BJ (cell line): ENCODE results near the gene UNC45A. TPM values are rescaled to one million over a fixed set of nuclear protein-coding genes. Genes with fewer than 3 reads are reported as not detected.

ENCODE experiments used
- CTCF ChIA-PET: fragments of 350-600 bp; formaldehyde crosslinking; extraction: SDS; loops from one replicate; lab custom pipeline; 2021; ENCODE audit warnings: antibody characterized with exemption, inconsistent platforms; lab: Yijun Ruan, JAX
- POLR2A ChIA-PET: fragments of 300-600 bp; sonication (Branson Sonifier 250); formaldehyde crosslinking; extraction: SDS; loops from one replicate; lab custom pipeline; 2021; ENCODE audit warnings: antibody characterized with exemption; lab: Charles Lee
- DNase-seq: peaks from one replicate; pipeline ENCODE4 v3.0.0-alpha.2; 2011; ENCODE audit warnings: low read depth
- H3K27me3 ChIP-seq: 2 replicates; pipeline ENCODE4 v1.6.0; 2011; ENCODE audit warnings: low read length; ENCODE audit not compliant: control insufficient read depth, insufficient read depth
- H3K36me3 ChIP-seq: 2 replicates; pipeline ENCODE4 v1.5.1; 2011; ENCODE audit warnings: low read length; ENCODE audit not compliant: control insufficient read depth, insufficient read depth
- H3K4me3 ChIP-seq: 2 replicates; pipeline ENCODE4 v1.5.1; 2011; ENCODE audit warnings: low read depth, mild to moderate bottlenecking, control low read depth, low read length
- polyA plus RNA-seq: library from polyadenylated mRNA; depleted of rRNA; stranded (reverse); fragments of >200 nt; gene quantifications from 2 replicates; pipeline ENCODE4 v1.2.3, GENCODE V29; 2011
- TF ChIP-seq, protein P1 (sequence below): IDR thresholded peaks from 2 replicates; pipeline ENCODE4 v1.5.1; 2011; ENCODE audit warnings: low read depth, mild to moderate bottlenecking, control low read depth, inconsistent platforms, low read length, moderate library complexity; ENCODE audit not compliant: insufficient read depth

UNC45A gene
- polyA plus RNA-seq, 1 experiment = 93.8 TPM

DNA sequence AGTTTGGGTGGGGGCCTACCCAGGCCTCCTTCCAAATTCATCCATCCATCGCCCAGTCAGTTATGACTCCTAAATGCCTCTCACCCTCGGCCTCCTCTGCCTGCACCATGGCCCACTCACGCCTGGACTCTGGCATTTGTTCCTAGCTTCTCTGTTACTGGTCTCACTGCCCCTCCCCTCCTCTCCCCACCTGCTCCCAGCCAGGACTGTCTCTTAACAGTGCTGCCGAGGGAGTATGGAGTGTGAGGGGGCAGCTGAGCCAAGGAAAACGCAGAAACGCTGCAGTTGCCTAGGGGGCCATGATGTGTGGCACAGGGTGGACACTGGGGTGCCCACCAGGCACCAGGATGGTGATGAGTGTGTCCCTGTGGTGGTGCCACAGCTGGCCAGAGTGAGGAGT, 22.7 kb downstream of the UNC45A start:
- POLR2A ChIA-PET = no interaction called here
- no peak overlapping the region; the same call in 1 of the 2 replicates for H3K4me3 ChIP-seq
- TF ChIP-seq, protein P1, sequence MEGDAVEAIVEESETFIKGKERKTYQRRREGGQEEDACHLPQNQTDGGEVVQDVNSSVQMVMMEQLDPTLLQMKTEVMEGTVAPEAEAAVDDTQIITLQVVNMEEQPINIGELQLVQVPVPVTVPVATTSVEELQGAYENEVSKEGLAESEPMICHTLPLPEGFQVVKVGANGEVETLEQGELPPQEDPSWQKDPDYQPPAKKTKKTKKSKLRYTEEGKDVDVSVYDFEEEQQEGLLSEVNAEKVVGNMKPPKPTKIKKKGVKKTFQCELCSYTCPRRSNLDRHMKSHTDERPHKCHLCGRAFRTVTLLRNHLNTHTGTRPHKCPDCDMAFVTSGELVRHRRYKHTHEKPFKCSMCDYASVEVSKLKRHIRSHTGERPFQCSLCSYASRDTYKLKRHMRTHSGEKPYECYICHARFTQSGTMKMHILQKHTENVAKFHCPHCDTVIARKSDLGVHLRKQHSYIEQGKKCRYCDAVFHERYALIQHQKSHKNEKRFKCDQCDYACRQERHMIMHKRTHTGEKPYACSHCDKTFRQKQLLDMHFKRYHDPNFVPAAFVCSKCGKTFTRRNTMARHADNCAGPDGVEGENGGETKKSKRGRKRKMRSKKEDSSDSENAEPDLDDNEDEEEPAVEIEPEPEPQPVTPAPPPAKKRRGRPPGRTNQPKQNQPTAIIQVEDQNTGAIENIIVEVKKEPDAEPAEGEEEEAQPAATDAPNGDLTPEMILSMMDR = no peak
- CTCF ChIA-PET = interaction anchor here (0.5 to 9.3 kb wide), 19 partner anchors 9 to 457 kb away, joined by 3 to 122 read pairs (median 15); partner anchors contain the start of genes HDDC3, PRC1 and UNC45A
- no peak for DNase-seq
- no peaks in the 10 kb centered on the region for H3K27me3 ChIP-seq
- peaks cover 18% of the 10 kb centered on the region for H3K36me3 ChIP-seq

DNA sequence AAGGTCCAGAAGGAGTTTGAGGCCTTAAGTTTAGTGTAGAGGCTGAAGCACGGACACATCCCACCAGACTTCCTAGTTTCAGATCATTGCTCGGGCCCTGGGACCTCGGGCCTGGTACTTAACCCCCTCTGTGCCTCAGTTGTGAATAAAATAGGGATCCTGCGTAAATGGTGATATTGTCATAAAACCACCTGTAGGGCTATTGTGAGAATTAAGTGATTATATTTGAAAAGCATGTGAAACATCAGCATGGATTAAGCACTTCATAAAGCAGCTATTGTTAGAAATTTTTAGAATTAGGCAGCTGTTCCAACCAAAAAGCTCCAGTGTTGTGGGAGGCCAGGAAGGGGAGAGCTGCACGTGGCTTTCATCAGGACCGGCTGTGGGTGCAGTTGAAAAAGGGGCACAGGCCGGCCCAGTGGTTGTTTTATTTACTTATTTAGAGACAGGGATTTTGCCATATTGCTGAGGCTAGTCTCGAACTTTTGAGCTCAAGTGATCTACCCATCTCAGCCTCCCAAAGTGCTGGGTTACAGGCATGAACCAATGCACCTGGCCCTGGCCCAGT, 24.0 kb downstream of the UNC45A start:
- TF ChIP-seq, protein P1 = no peak
- Histone ChIP-seq H3K4me3 (no peak overlapping the region), H3K36me3 (peaks cover 8% of the 10 kb centered on the region), H3K27me3 (no peaks in the 10 kb centered on the region)
- no peak for DNase-seq
- ChIA-PET POLR2A (no interaction called here), CTCF (interaction anchor here (6.3 to 9.3 kb wide), 2 partner anchors 25 to 92 kb away, joined by 84 to 122 read pairs; no protein-coding TSS in a partner anchor)

DNA sequence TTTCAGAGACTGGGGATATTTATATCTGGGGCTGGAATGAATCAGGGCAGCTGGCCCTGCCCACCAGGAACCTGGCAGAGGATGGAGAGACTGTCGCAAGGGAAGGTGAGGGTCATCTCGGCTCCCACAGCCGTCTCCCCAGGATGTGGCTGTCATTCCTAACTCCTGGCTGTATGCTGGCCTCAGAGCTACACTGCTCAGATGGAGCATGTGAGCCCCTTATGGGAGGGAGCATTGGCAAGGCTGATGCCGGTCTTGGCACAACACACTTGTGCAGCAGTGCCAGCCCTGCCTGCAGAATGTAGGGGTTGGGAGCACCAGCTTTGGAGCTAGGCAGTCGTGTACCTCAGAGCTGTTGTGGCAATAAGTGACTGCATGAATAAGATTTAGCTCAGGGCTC, 24.8 kb downstream of the UNC45A start:
- Histone ChIP-seq H3K4me3 (no peak overlapping the region), H3K36me3 (peaks cover 9% of the 10 kb centered on the region), H3K27me3 (no peaks in the 10 kb centered on the region)
- TF ChIP-seq, protein P1 = no peak
- DNase-seq = no peak
- ChIA-PET POLR2A (no interaction called here), CTCF (interaction anchor here (1.0 to 9.3 kb wide), 4 partner anchors 11 to 91 kb away, joined by 3 to 122 read pairs (median 45); no protein-coding TSS in a partner anchor)

DNA sequence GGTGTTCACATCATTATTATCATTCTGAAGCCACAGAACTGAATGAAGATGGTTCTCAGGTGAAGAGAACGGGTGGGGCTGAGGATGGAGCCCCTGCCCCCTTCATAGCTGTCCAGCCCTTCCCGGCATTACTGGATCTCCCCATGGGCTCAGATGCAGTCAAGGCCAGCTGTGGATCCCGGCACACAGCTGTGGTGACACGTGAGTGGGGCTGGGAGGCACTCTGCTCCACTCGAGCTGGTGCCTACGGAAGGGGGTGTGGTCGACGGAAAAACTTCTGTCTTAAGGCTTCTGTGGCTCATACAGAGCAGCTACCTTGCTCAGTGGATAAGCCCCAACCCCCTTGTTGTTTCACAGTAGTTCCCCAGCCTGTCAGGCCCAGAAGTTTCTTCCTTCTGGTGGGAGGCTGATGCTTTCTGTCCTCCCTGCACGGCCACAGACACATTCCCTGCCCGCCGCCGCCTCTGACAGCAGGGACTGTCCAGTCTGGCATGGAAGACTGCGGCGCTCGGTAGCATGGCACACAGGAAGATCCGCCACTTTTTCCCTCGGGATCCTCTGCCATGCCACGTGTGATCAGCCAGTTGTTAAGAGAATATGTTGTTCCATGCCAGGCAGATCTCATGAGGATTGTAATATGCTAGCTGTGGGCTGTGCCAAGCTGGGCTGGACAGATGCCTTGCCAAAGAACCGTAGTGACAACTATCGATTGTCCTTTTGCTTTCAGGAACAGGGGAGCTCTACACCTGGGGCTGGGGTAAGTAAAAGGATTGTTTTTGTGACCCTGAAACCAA, 25.4 kb downstream of the UNC45A start:
- H3K4me3 ChIP-seq = no peak overlapping the region
- no peak for DNase-seq
- CTCF ChIA-PET = interaction anchor here (1.0 to 9.3 kb wide), 4 partner anchors 10 to 91 kb away, joined by 3 to 122 read pairs (median 4); no protein-coding TSS in a partner anchor
- peaks cover 9% of the 10 kb centered on the region for H3K36me3 ChIP-seq
- TF ChIP-seq, protein P1 = no peak
- H3K27me3 ChIP-seq = no peaks in the 10 kb centered on the region
- POLR2A ChIA-PET = no interaction called here

DNA sequence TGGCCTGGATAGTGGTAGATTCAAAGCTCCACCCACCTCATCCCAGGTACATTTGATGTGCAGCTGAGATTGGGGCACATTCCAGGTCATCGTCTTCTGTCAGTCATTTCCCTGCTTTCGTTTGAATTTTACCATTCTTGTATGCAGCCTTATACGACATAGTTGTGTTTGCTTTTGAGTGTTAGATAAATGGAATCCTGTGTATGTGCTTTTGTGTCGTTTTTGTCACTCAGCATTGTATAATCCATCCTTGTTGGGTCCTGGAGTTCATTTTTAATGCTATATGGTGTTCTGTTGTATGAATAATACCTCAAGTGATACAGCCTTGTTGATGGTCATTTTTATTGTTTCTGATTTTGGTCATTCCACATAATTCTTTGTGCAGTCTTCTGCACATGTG, 26.9 kb downstream of the UNC45A start:
- no peak for DNase-seq
- TF ChIP-seq, protein P1 = no peak
- no peak overlapping the region for H3K4me3 ChIP-seq
- no peaks in the 10 kb centered on the region for H3K27me3 ChIP-seq
- ChIA-PET CTCF (interaction anchor here (9.3 kb wide), 1 partner anchor 89 kb away, joined by 122 read pairs; no protein-coding TSS in a partner anchor), POLR2A (no interaction called here)
- H3K36me3 ChIP-seq = peaks cover 12% of the 10 kb centered on the region
